ENCODE measurements around the gene SNAI1. TPM values are rescaled to one million over a fixed set of nuclear protein-coding genes. Genes with fewer than 3 reads are reported as not detected.
A peak's percentile ranks its signal among the peaks of the same experiment; 100 is the strongest.

The SNAI1 gene
- total and polyA plus RNA-seq, 12 donors = 0.59 to 7.6 (median 2.7) TPM

DNA sequence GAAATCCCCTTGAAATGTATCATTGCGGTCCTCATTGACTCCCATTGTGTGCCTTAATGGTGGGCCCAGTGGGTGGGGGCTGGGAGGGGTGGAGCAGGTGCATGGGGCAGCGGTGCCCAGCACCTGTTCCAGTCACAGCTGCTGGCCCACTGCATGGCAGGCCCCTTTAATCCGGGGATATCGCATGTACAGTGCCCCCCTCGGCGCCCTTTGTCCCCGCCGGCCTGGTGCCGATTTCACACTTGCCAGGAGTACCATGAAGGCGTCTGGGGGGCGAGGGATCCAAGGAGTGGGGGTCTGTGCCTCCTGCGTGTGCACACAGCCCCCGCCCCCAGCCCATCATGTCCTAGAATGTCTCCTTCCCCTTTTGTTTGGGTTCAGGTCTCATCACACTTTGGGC lies 2.8 kb downstream of the SNAI1 start:
- Histone ChIP-seq H3K27ac (peak overlapping the region in 4 of 10 donors; percentile 7 to 88 (median 49)), H3K36me3 (peaks cover 0 to 46% (median 0%) of the 10 kb centered on the region in 9 donors), H3K4me1 (peaks cover 27 to 90% (median 78%) of the 10 kb centered on the region in 9 donors), H3K9me3 (no peaks in the 10 kb centered on the region), H3K4me3 (peak overlapping the region in 8 of 10 donors; percentile 41 to 75 (median 66)), H3K27me3 (peaks cover 0 to 10% (median 0%) of the 10 kb centered on the region in 7 donors)
- TF ChIP-seq CTCF (IDR thresholded peaks at IDR 0.05) = no peak
- 70 to 78% methylated on average over 13 of the region's 13 CpGs for WGBS, 2 donors
- intact Hi-C loops (cut with DNase I) = no loop called here
- ATAC-seq (no peak), DNase-seq (no peak)

DNA sequence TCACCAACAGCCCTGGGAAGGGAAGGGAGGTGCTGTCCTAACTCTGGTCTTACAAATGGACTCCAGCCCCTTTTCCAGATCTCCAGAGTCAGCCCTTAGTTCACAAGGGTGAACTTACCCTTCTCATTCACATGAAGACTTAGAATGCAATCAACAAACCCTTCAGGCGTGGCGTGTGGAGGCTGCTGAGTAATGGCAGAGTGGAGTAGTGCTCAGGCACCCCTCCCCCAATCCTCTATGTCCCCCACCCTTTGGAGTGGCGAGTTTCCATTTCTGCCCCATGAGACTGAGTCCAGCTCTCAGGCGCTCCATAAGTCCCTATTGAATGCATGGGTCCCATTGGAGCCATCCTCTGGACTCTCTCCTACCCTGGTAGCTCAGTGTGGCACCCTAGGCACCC lies 3.3 kb downstream of the SNAI1 start:
- intact Hi-C loops (cut with DNase I) = no loop called here
- Histone ChIP-seq H3K27me3 (peaks cover 0 to 10% (median 0%) of the 10 kb centered on the region in 7 donors), H3K36me3 (peaks cover 0 to 46% (median 0%) of the 10 kb centered on the region in 9 donors), H3K4me1 (peaks cover 27 to 92% (median 79%) of the 10 kb centered on the region in 9 donors), H3K27ac (peak overlapping the region in 3 of 10 donors; percentile 15 to 88 (median 36)), H3K9me3 (no peaks in the 10 kb centered on the region), H3K4me3 (peak overlapping the region in 6 of 10 donors; percentile 55 to 75 (median 68))
- no peak for TF ChIP-seq CTCF (IDR thresholded peaks at IDR 0.05)
- DNase-seq (no peak), ATAC-seq (no peak)
- WGBS, 2 donors = 87 to 92% methylated on average over 4 of the region's 4 CpGs

GRCh38 chr20:49987015-49987867 lies 4.5 kb downstream of the SNAI1 start:
- H3K4me3 ChIP-seq = peak overlapping the region in 2 of 10 donors; percentile 69 to 75
- peak overlapping the region in 7 of 10 donors; percentile 8 to 90 (median 28) for H3K27ac ChIP-seq
- no peaks in the 10 kb centered on the region for H3K9me3 ChIP-seq
- peaks cover 0 to 46% (median 0%) of the 10 kb centered on the region in 9 donors for H3K36me3 ChIP-seq
- no peak for TF ChIP-seq CTCF (IDR thresholded peaks at IDR 0.05)
- intact Hi-C loops (cut with DNase I) = no loop called here
- 83 to 87% methylated on average over 15 of the region's 15 CpGs for WGBS, 2 donors
- no peak for ATAC-seq
- peaks cover 0 to 2% (median 0%) of the 10 kb centered on the region in 7 donors for H3K27me3 ChIP-seq
- no peak for DNase-seq
- peaks cover 25 to 85% (median 74%) of the 10 kb centered on the region in 9 donors for H3K4me1 ChIP-seq

- Histone ChIP-seq H3K4me1 (peaks cover 20 to 79% (median 66%) of the 10 kb centered on the region in 9 donors), H3K9me3 (no peaks in the 10 kb centered on the region), H3K27me3 (no peaks in the 10 kb centered on the region), H3K4me3 (peak overlapping the region in 1 of 10 donors; percentile 69), H3K27ac (peak overlapping the region in 9 of 10 donors; percentile 8 to 90 (median 77)), H3K36me3 (peaks cover 0 to 46% (median 0%) of the 10 kb centered on the region in 9 donors)
- WGBS, 2 donors = 76 to 79% methylated on average over 18 of the region's 18 CpGs
- no peak for ATAC-seq
- intact Hi-C loops (cut with DNase I) = no loop called here
- no peak for TF ChIP-seq CTCF (IDR thresholded peaks at IDR 0.05)
- DNase-seq = no peak
Measured at GRCh38 chr20:49987868-49988690, 5.3 kb downstream of the SNAI1 start.
